ENCODE measurements around the gene GET4.

GRCh38 chr7:909358-910329 lies 33.3 kb downstream of the GET4 start:
- TF ChIP-seq ZFX (IDR thresholded peaks at IDR 0.05) (no peak), CTCF (conservative IDR thresholded peaks at IDR 0.05) (peak; percentile 39; the same call in 1 of the 2 replicates)

Data from C4-2B (cell line).